Testis (tissue), 3 donors: Measurements from ENCODE around the gene WDR20. TPM values are rescaled to one million over a fixed set of nuclear protein-coding genes. Genes with fewer than 3 reads are reported as not detected.

ENCODE experiments used
- DNase-seq: peaks from one replicate; pipeline ENCODE4 v3.0.0-alpha.2; 2019
- H3K27ac ChIP-seq, 2 donors: fragments of 200-600 bp; sonication (generic); one replicate each; pipeline ENCODE4 v1.5.1; 2019
- H3K27me3 ChIP-seq: fragments of 200-600 bp; sonication (generic); one replicate; pipeline ENCODE4 v1.5.1; 2019
- H3K36me3 ChIP-seq: fragments of 200-600 bp; sonication (generic); one replicate; pipeline ENCODE4 v1.5.1; 2017; ENCODE audit warnings: low read depth; ENCODE audit errors: missing control alignments
- H3K4me1 ChIP-seq: fragments of 200-600 bp; sonication (generic); one replicate; pipeline ENCODE4 v1.5.1; 2019
- H3K4me3 ChIP-seq, 2 donors: fragments of 200-600 bp; sonication (generic); one replicate each; pipeline ENCODE4 v1.5.1; 2017 to 2019
- H3K9me3 ChIP-seq: fragments of 200-600 bp; sonication (generic); one replicate; pipeline ENCODE4 v1.5.1; 2017
- CTCF ChIP-seq, 3 experiments: fragments of 450-650 bp in 2 of 3; fragments of 200-600 bp in 1 of 3; sonication (generic) in 1 of 3; IDR thresholded peaks; one replicate each; pipeline ENCODE4 v1.5.1; 2016 to 2019; ENCODE audit warnings: antibody characterized with exemption in 3 of 3, mild to moderate bottlenecking in 2 of 3, moderate library complexity in 1 of 3
- POLR2A ChIP-seq: fragments of 450-650 bp; IDR thresholded peaks from one replicate; pipeline ENCODE4 v1.6.1; 2017; ENCODE audit warnings: antibody characterized with exemption, mild to moderate bottlenecking, moderate library complexity
- WGBS, 2 donors: methylation state at CpG; one replicate each; pipeline ENCODE4 v1.1.5; 2018; 5-methylcytosine and 5-hydroxymethylcytosine counted together
- intact Hi-C: fragments of 100-400 bp; cut with DNase I; formaldehyde crosslinking; loops from one replicate; pipeline ENCODE4 v1.15.1; 2023; ENCODE audit warnings: low total_unique reads
- polyA plus RNA-seq: library from polyadenylated mRNA; stranded (reverse); fragments of 350-450 nt; fragmentation: Illumina TruSeq; extraction: RNeasy Lipid Tissue Mini Kit (QIAGEN cat#74804); gene quantifications from one replicate; pipeline ENCODE4 v1.2.3, GENCODE V29; 2014; ENCODE audit warnings: low read depth, low replicate concordance; ENCODE audit not compliant: insufficient read depth
- total RNA-seq, 2 donors: library from RNA; depleted of rRNA; stranded (reverse); fragments of >200 nt; gene quantifications; one replicate each; pipeline ENCODE4 v1.2.3, GENCODE V29; 2016

The WDR20 gene
- total and polyA plus RNA-seq, 3 donors from 2014 or later: 46.5 to 69.2 (median 56.4) TPM

GRCh38 chr14:102188187-102188586, 48.5 kb downstream of the WDR20 start:
- 86 to 100% methylated on average over 1 of the region's 1 CpG for WGBS, 2 donors
- H3K27me3 ChIP-seq: no peaks in the 10 kb centered on the region
- no peaks in the 10 kb centered on the region for H3K9me3 ChIP-seq
- H3K4me1 ChIP-seq: peaks cover 15% of the 10 kb centered on the region
- no peak overlapping the region for H3K4me3 ChIP-seq
- H3K36me3 ChIP-seq: no peaks in the 10 kb centered on the region
- intact Hi-C loops: no loop called here
- TF ChIP-seq POLR2A (no peak), CTCF (IDR thresholded peaks at IDR 0.05) (no peak)
- no peak for DNase-seq
- H3K27ac ChIP-seq: no peak overlapping the region

GRCh38 chr14:102189874-102190273, 50.2 kb downstream of the WDR20 start:
- DNase-seq: no peak
- Histone ChIP-seq H3K9me3 (no peaks in the 10 kb centered on the region), H3K36me3 (no peaks in the 10 kb centered on the region), H3K27me3 (no peaks in the 10 kb centered on the region), H3K4me3 (no peak overlapping the region), H3K4me1 (peaks cover 18% of the 10 kb centered on the region), H3K27ac (no peak overlapping the region)
- intact Hi-C loops: no loop called here
- no peak for TF ChIP-seq CTCF (IDR thresholded peaks at IDR 0.05)
- 93 to 95% methylated on average over 5 of the region's 5 CpGs for whole genome bisulfite sequencing, 2 donors

- no peaks in the 10 kb centered on the region for H3K36me3 ChIP-seq
- intact Hi-C loops: no loop called here
- peaks cover 26% of the 10 kb centered on the region for H3K4me1 ChIP-seq
- no peaks in the 10 kb centered on the region for H3K27me3 ChIP-seq
- no peak for DNase-seq
- no peak for TF ChIP-seq POLR2A
- TF ChIP-seq CTCF (IDR thresholded peaks at IDR 0.05): no peak
- H3K9me3 ChIP-seq: no peaks in the 10 kb centered on the region
- WGBS, 2 donors: 85 to 86% methylated on average over 13 of the region's 13 CpGs
- no peak overlapping the region for H3K4me3 ChIP-seq
- no peak overlapping the region for H3K27ac ChIP-seq
These were observed 53.3 kb downstream of the WDR20 start for GRCh38 chr14:102192840-102193502.

GRCh38 chr14:102194856-102195255, 55.2 kb downstream of the WDR20 start:
- no peaks in the 10 kb centered on the region for H3K9me3 ChIP-seq
- no peak overlapping the region for H3K27ac ChIP-seq
- H3K27me3 ChIP-seq: no peaks in the 10 kb centered on the region
- WGBS, 2 donors: 66 to 67% methylated on average over 4 of the region's 4 CpGs
- DNase-seq: no peak
- intact Hi-C loops: no loop called here
- no peaks in the 10 kb centered on the region for H3K36me3 ChIP-seq
- H3K4me1 ChIP-seq: peaks cover 26% of the 10 kb centered on the region
- H3K4me3 ChIP-seq: no peak overlapping the region
- TF ChIP-seq CTCF (IDR thresholded peaks at IDR 0.05) (no peak), POLR2A (no peak)

GRCh38 chr14:102195446-102195845, 55.7 kb downstream of the WDR20 start:
- intact Hi-C loops: no loop called here
- TF ChIP-seq CTCF (IDR thresholded peaks at IDR 0.05) (no peak), POLR2A (no peak)
- 82 to 84% methylated on average over 1 of the region's 1 CpG for WGBS, 2 donors
- no peaks in the 10 kb centered on the region for H3K27me3 ChIP-seq
- H3K27ac ChIP-seq: no peak overlapping the region
- H3K36me3 ChIP-seq: no peaks in the 10 kb centered on the region
- H3K9me3 ChIP-seq: no peaks in the 10 kb centered on the region
- DNase-seq: no peak
- H3K4me3 ChIP-seq: no peak overlapping the region
- H3K4me1 ChIP-seq: peaks cover 26% of the 10 kb centered on the region
